ENCODE data around the gene NDE1.
"Not testable (repeated sequence)": the region's sequence is repeated elsewhere in the genome, so short reads cannot be mapped to it uniquely, and the experiment has no call there.

NDE1 gene, protein sequence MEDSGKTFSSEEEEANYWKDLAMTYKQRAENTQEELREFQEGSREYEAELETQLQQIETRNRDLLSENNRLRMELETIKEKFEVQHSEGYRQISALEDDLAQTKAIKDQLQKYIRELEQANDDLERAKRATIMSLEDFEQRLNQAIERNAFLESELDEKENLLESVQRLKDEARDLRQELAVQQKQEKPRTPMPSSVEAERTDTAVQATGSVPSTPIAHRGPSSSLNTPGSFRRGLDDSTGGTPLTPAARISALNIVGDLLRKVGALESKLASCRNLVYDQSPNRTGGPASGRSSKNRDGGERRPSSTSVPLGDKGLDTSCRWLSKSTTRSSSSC

DNA sequence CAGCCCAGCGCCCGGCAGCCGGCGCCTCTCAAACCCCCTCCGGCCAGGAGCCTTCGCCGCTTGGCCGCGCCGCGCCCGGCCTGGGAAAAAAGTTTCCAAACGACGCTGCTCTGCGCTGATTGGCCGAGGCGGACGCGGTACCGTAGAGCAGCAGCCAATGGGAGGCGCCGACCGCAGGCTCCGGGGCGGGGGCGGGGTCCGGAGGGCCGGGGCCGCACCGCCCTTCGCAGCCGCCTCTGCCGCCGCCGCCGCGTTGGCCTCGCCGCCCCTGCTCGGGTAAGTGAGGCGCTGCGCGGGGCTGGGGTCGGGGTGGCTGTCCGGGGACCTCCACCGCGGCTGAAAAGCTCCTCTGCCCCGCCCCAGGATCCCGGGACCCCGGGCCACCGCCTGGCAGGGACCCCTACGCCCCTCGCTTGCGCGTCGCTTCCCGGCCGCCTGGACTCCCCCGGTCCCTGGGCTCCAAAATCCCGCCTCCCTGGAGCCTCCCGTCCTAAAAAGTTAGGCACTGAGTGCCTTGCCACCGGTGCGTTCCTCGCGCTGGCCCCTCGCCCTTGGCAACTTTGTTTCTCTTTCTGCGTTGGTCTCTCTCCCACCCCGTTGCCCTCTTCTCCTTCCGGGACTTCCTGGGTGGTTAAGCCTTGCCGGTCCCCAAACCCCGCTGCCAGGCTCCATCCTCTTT, at the start of gene NDE1:
Gene NDE1, plus strand, starts transcription at position 227 of the 679 bp plus-strand sequence. CDS start 14,534 bp downstream, outside the sequence.
- DNase-seq = peak; percentile 94

DNA sequence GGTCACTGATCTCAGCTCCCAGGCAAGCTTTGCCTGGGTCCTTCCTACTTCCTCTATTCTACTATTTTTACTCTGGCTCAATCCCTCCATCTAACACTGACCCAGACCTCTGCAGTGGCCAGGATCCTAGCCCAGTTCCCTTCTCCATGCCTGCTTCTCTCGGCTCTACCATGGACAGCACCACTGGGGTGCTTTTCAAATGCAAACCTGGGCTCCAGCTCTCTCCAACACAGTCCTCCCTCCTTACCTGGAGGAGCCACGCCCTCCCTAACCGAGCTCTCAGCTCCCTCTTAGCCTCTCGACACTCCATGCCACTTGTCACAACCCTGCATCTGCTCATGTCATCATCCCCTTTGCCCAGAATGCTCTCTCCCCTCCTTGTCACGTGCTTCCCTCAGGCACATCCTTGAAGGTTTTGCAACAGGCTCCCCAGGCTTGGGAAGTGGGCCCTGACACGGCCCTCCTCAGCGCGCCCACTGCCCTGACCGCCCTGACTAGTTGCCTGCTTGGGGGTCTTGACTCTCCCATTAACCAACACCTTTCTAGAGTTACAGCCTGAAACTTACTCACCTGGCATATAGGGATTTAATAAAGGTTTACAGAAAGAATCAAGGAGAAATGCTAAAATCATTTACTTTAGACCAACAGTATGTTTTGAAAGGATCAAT, 48.7 kb upstream of the NDE1 start:
- DNase-seq = no peak

DNA sequence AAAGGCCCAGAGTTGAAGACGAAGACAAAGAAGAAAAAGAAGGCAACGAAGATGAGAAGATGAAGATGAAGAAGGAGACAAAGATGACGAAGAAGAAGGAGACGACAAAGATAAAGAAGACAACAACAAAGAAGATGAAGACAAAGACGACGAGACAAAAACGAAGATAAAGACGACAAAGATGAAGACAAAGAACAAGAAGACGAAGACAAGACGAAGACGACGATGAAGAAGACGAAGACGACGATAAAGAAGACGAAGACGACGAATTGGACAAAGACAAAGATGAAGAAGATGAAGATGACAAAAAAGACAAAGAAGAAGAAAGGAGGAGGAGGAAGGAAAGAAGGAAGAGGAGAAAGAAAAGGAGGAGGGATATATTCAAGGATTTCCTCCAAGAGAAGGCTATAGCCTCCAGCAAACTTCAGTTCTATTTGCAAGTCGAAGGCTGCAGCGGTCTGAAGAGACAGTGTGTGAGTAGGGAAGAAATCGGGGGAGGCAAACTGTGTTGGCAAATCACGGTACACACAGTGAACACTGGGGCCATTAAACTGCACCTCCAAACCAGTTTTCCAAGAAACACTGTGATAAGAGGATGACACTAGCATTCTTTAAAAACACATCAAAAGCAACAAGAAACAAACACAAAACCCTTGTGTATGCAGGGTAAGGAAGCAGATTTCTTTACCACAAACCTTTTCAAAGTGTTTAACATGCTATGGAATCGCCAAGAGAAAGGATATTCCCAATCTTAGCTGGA, 47.6 kb upstream of the NDE1 start:
- no peak for DNase-seq

DNA sequence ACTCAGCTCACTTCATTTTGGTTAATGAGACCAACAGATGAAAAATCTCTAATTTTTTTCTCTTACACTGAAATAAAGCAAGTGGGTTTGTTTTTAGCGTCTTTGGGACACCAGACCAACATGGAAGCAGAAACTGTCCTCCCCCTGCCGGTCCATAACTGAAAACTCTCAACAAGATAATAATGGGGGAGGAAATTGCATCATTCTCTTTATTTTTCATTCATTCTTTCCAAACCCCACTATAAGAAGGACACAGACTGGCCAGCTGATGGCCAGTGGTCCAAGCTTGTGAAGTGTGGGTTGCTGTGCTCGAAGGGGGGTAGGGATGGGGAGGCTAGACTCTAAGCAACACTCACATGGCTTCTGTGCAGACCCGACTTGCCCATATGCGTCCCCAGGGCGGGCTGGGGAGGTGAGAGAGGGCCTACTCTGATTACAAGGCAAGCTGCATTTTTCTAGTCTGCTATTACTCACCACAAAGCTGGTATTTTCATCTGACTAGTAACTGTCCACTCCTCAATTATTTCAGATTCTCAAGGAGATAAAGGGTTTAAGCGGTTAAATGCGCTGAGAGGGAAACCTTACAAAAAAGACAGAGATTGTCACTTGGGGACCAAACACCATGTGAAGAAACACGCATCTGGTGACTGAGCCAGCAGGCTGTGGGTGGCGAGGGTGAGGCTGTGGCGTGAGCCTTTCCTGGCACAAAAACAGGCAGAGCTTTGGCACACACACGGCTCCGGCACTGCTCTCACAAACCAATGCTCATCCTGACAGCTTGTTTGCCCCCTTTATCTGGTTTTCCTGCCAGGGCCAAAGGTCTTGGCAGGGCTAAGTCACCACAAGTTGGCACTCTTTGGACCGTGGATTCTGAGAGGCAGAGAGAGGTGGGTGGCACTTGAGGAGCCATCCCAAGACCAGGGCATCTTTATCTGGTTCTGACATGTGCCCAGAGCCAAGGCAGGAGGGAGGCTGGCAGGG, 45.3 kb upstream of the NDE1 start:
- no peak for DNase-seq

DNA sequence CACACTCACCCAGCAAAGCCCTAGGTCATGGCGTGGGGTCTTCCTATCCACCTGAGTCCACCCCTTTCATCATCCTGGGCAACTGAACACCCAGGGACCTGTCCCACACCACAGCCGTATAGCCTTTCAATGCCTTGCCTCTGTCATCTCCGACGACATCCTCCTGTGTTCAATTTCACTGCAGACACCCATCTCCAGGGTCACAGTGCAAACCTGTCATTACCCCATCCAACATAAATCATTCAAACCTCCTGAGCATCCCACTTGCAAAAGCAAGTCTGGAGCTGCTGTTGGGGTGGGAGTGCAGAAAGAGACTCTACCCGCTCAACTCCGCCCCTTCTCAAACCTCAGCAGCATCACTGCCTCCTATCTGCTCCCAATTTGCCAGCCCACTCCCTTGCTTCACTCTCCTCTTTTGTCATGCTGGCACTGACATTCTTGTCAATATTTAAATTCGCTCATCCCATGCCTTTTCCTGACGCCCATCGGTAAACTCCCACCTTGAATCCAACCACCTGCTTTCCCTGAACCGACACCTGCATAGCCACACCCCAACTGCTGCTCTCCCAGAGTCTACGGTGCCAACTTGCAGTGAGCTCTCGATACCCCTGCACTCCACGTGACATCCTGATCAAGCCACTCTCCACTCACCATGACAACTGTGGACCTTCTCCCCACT, 44.1 kb upstream of the NDE1 start:
- DNase-seq = no peak

DNA sequence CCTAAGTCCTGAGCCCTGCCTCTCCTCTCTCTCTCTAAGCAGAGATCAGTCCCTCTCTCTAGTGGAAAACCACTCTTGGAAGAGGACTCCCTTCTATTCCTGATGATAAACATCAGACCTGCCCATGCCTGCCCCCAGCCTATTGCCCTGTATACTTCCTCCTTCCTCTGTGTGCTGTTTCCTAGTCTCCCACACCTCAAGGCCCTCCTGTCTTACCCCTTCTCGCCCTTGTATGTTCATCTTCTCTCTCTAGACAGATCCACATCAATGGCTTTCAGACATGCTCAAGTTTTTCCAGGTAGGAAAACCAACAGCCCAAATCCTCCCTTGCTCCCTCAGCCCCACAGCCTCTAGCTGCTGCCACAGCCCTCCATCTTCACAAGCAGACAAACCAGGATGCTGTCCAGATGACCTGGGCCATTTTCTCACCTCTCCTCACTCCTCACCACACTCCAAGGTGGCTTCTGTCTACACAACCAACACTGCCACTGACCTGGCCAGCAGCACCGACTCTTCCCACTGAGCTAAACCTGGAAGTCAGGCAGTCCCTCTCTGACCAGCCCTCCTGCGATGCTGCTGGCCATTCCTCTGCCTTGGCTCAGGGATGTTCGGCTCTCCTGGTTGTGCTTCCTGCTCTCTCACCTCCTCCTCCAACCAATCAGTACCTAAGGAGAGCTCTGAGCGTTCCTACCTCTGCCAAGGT, 43.4 kb upstream of the NDE1 start:
- no peak for DNase-seq

DNA sequence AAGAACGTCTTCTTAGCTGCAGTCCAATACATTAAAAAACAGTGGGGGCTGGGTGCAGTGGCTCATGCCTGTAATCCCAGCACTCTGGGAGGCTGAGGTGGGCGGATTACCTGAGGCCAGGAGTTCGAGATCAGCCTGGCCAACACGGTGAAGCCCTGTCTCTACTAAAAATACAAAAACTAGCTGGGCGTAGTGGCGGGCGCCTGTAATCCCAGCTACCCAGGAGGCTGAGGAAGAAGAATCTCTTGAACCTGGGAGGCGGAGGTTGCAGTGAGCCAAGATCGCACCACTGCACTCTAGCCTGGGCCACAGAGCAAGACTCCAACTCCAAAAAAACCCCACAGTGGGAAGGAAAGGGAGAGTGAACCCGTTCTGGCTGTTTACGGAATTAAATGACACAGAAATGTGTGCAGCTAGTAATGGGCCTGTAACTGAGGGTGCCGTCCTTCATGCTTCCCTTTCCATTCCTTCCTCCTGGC, 42.8 kb upstream of the NDE1 start:
- DNase-seq = not testable (repeated sequence)

DNA sequence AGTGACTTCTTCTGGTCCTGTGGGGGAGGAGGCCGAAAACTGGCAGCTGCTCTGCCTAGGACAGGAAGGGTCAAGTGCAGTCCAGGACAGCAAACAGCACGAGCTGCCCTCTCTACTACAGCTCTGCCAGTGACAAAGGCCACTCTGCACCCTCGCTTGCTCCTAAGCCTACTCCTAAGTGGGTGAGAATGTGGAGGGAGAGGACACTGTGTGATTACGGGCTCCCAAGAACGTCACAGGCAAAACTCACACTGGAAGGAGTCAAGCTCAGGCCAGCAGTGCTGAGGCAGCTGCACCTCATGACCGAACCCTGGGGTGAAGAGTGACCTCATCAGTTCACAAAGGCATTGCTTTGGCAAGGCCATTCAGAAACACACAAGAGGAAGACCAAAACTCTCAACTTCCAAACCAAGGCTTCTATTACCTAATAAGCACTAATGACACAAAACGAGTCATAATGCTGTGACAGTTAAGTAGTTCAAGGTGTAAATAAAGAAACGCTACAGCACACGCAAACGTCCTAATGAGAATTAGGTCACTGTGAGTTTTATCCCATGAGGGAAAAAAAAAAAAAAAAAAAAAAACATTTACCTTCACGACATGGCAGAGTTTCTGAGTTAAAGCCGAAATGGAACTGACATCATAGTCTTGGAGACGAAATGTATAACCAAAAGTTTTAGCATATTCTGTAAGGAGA, 42.2 kb upstream of the NDE1 start:
- DNase-seq = no peak

DNA sequence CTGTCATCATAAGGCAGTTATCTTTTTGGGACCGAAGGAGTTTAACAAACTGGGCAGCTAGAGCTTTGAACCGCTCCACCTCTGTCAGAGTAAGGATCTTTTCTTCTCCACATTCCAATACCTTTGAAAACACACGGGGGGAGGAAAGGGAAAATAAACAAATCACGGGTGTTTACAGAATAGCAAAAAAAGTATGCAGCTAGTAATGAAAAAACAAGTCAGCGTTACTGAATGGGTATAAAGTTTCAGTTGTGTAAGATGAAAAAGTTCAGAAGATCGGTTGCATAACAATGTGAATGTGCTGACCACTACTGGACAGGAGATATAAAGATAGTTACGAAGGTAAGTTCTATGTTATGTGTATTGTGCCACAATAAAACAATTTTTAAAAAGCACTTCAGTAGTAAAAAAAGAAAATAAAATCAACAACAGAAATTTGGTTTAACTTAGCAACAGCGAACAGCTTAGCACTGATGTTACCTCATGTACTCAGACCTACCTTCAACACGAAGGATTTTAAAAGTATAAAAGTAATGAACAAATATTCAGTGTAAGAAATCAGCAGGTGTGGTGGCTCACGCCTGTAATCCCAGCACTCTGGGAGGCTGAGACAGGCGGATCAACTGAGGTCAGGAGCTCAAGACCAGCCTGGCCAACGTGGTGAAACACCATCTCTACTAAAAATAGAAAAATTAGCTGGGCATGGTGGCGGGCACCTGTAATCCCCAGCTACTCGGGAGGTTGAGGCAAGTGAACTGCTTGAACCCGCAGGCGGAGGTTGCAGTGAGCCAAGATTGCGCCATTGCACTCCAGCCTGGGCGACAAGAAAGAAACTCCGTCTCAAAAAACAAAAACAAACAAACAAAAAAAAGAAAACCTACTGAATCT, 41.4 kb upstream of the NDE1 start:
- no peak for DNase-seq

DNA sequence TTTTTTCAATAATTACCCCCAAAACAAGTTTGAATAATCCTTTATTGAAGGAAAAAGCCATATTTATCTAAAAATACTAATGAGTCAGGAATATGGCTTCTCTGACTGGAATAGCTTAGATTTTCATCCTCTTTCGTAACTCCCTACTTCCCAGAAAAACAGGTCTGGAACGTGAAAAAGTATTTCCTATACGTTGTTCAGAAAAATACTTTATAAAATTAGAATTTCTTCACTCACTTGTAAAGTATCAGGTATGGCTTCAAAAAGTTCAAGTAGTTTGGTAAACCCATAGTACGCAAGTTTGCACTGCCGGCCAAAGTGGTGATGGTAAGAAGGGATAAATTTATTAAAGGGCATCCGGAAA, 40.8 kb upstream of the NDE1 start:
- no peak for DNase-seq

DNA sequence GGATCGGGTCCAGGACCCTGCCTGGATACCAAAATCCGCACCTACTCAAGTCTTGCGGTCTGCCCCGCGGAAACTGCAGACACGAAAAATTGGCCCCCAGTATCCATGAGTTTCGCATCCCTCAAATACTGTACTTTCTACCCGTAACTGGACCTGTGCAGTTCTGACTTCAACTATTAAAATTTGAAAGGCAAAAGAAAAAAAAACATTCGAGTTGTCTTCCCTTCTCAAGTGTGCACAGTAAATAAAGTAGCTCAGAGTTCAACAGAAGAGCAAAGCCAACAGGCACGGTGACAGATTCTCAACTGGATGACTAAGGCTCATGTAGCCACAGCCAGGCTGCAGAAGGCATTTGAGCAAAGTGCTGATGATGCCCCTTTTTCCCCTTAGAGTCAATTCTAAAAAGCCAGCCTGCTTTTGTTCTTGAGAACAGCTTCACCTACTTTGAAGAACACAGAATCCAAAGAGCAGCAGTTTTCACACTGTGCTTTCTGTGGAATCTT, 39.6 kb upstream of the NDE1 start:
- DNase-seq = no peak

DNA sequence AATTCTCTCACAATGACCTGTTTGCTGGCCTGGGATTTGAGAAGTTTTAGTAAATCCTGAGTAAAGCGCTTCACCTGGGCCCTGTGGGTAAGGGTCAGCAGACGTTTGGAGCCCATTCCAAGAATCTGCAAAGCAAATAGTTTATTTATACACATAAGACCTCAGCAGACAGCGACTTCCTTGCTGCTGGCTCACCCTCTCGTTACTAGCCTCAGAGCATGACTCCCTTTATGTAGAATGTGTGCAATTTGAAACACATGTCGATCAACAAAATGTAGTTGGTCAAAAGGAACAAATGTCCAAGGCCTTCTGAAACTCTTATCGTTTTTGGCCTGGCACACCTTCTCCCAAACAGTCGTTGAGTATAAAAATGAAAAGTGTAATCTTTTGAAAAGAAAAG, 38.4 kb upstream of the NDE1 start:
- no peak for DNase-seq

DNA sequence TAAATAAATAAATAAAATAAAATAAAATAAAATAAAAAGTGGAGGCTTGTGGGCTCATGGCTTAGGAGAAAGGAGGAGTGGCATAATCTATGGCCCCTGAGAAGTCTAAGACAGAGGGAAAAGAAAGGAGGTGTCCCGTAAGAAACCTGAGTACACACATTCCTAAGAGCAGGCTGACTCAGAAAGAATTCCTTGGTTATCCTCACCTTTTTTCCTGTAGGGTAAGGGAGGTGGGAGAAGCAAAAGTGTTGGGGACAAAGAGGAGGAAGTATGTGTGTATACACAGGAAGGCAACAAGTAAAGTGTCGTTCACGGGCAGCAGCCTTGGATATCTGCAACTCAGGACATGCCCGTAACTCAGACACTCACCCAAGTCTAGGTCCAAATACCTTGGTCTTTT, 36.4 kb upstream of the NDE1 start:
- DNase-seq = no peak

DNA sequence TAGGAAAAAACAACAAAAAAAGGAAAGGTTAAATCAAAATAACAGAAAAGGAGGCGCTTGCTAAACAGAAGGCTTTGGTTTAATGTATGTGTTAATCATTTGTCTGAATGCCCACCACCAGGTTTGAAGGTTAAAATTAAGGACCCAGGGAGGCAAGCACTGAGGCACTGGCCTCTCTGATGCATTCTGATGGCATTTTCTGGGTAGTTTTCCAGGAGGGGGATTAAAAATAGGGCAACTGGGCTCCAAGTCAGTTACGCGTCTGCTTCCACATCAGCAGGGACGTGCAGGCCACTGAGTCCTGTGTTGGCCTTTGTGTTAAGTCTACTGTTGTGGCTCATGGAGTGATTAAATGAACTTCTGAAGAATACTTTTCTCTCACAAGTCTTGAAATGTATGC, 34.0 kb upstream of the NDE1 start:
- no peak for DNase-seq

DNA sequence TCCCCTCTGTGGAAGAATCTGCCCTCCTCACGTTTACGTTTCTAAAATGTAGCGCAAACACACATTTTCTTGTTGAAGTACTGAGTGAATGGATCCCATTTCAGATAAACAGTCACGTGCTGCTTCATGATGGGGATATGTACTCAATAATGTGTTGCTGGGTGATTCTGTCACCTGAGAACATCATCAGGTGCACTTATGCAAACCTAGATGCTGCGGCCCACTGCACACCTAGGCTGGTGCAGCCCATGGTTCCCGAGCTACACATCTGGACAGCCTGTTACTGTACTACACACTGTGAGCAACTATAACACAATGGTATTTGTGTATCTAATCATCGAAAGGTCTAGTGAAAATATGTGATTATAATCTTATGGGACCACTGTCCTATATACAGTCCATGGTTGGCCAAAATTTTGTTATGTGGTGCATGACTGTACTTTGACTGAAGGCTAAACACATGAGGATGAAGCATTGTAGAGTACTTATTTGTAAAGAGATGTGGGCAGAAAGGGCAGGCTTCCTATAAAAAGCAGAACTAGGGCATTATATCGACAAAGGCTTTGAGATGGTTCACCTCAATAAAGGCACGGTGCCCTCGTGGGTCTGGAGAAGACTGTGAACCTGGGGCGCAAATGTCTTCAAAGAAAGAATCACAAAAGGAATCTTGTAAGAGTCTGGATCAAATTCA, 33.4 kb upstream of the NDE1 start:
- no peak for DNase-seq

DNA sequence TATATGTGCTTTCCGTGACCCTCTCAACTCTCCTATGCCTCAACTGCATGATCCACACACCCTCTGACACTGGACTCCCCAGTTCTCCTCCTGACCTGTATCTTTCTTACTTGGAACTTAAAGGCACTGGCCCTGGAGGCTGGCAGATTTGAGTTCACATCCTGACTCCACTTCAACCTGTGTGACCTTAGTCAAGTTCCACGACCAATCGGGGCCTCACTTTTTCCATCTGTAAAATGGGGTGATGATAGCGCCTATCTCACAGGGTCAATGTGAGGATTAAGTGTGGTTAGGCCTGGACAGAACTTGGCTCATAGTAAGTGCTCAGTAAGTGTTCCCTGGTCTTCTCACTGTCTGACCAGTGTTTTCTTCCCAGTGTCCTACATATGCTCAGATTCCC, 32.1 kb upstream of the NDE1 start:
- no peak for DNase-seq

DNA sequence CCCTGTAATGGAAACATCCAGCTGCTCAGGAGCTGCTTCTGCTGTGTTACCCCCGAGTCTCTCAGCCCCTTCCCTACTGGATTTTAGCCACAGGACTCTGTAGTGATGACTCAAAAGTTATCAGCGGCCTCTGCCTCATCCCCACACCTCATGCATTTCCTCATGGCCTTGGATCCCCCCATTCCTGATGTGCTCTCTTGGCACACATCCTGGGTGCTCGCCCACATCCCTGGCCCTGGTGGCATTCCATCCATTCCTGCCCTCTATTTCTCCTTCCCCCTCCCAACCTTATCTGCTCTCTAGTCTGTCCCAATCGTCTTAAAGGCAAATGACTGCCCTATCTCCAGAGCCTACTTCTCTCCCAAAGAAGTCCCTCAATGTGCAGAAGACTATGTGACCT, 31.7 kb upstream of the NDE1 start:
- DNase-seq = no peak

DNA sequence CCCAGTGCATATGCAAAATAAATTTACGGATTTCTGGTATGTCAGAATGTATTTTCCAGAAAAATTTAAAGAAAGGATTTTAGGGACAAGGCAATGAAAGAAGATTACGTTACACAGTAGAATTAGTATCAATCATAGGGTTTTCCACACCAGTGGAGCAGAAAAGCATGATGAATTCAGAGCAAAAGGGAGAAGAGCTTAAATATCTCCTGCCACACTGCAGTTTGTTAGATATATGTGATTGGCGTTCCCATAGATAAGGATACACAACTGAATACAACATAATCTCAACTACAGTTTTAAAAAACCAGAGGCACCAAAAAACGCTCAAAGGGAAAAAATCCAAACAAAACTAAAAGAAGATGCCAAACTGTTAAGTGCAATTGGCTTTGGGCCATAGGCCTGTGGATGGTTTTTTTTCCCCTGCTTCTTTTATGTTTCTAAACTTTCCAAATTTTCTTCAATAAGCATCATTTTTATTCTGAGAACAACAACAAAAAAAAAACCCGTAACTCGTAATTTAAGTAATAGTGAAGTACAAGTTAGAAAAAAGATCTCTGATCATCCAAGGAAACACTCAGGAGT, 29.3 kb upstream of the NDE1 start:
- no peak for DNase-seq
